Neural cell (in vitro differentiated cells): ENCODE data around the gene GALNT2. TPM values are rescaled to one million over a fixed set of nuclear protein-coding genes. Genes with fewer than 3 reads are reported as not detected.

Source experiments
- H2AFZ ChIP-seq: fragments of 200-600, 300-800 bp; sonication (generic), shearing (Covaris generic); 2 replicates; pipeline ENCODE4 v1.6.0; 2014; ENCODE audit warnings: low read depth, mild to moderate bottlenecking, antibody characterized with exemption, low read length, moderate library complexity
- H3F3A ChIP-seq: fragments of 200-600 bp; shearing (Covaris generic); 2 replicates; pipeline ENCODE4 v1.6.1; 2016; ENCODE audit warnings: mild to moderate bottlenecking, moderate library complexity, mixed read lengths, antibody characterized with exemption, low read length; ENCODE audit not compliant: insufficient read depth, poor library complexity, severe bottlenecking
- H3K27ac ChIP-seq: fragments of 200-600, 300-800 bp; sonication (generic), shearing (Covaris generic); 2 replicates; pipeline ENCODE4 v1.5.1; 2014; ENCODE audit warnings: mild to moderate bottlenecking, low read length, moderate library complexity
- H3K27me3 ChIP-seq: fragments of 300-800, 200-600 bp; sonication (generic), shearing (Covaris generic); 2 replicates; pipeline ENCODE4 v1.6.0; 2014; ENCODE audit warnings: mild to moderate bottlenecking, low read depth, low read length, moderate library complexity; ENCODE audit not compliant: insufficient read depth
- H3K36me3 ChIP-seq: fragments of 300-800, 200-600 bp; sonication (generic), shearing (Covaris generic); 2 replicates; pipeline ENCODE4 v1.5.1; 2014; ENCODE audit warnings: mild to moderate bottlenecking, antibody characterized with exemption, low read length, moderate library complexity; ENCODE audit not compliant: insufficient read depth
- H3K4me2 ChIP-seq: fragments of 300-800, 200-600 bp; sonication (generic), shearing (Covaris generic); 2 replicates; pipeline ENCODE4 v1.6.0; 2014; ENCODE audit warnings: mild to moderate bottlenecking, low read length
- H3K4me3 ChIP-seq: fragments of 300-800, 200-600 bp; sonication (generic), shearing (Covaris generic); 2 replicates; pipeline ENCODE4 v1.5.1; 2014; ENCODE audit warnings: mild to moderate bottlenecking, low read length, moderate library complexity
- H3K79me2 ChIP-seq: fragments of 200-600 bp; shearing (Covaris generic); replicated peaks from 2 replicates; pipeline ENCODE4 v1.6.0; 2014; ENCODE audit warnings: mild to moderate bottlenecking, low read length, moderate library complexity; ENCODE audit not compliant: insufficient read depth
- H3K9ac ChIP-seq: fragments of 300-800, 200-600 bp; sonication (generic), shearing (Covaris generic); 2 replicates; pipeline ENCODE4 v1.6.1; 2016; ENCODE audit warnings: mild to moderate bottlenecking, low read length, mixed read lengths
- H3K9me2 ChIP-seq: fragments of 200-600 bp; shearing (Covaris generic); 2 replicates; pipeline ENCODE4 v1.6.1; 2016; ENCODE audit warnings: mild to moderate bottlenecking, low read length, mixed read lengths; ENCODE audit not compliant: insufficient read depth
- H3K9me3 ChIP-seq: fragments of 200-600, 300-800 bp; sonication (generic), shearing (Covaris generic); 2 replicates; pipeline ENCODE4 v1.6.1; 2016; ENCODE audit warnings: mild to moderate bottlenecking, mixed run types, low read length, moderate library complexity, mixed read lengths
- H4K20me1 ChIP-seq: fragments of 200-600 bp; shearing (Covaris generic); 2 replicates; pipeline ENCODE4 v1.6.1; 2016; ENCODE audit warnings: mild to moderate bottlenecking, mixed run types; ENCODE audit not compliant: insufficient read depth
- CTCF ChIP-seq: fragments of 450-650 bp; IDR thresholded peaks from 2 replicates; pipeline ENCODE4 v1.5.1; 2014; ENCODE audit warnings: antibody characterized with exemption, mild to moderate bottlenecking, moderate library complexity; ENCODE audit not compliant: poor library complexity, severe bottlenecking
- EP300 ChIP-seq: fragments of 450-650 bp; conservative IDR thresholded peaks from 2 replicates; pipeline ENCODE4 v1.6.1; 2014; ENCODE audit warnings: antibody characterized with exemption, mild to moderate bottlenecking, moderate library complexity; ENCODE audit not compliant: poor library complexity, severe bottlenecking
- EZH2 ChIP-seq: fragments of 200-600, 300-800 bp; shearing (Covaris generic), sonication (generic); IDR thresholded peaks from 2 replicates; pipeline ENCODE4 v1.6.1; 2014; ENCODE audit warnings: antibody characterized with exemption, low read length, borderline replicate concordance, mild to moderate bottlenecking; ENCODE audit not compliant: insufficient read depth, poor library complexity, severe bottlenecking
- MXI1 ChIP-seq: fragments of 450-650 bp; conservative IDR thresholded peaks from 2 replicates; pipeline ENCODE4 v1.6.1; 2014; ENCODE audit warnings: antibody characterized with exemption, mild to moderate bottlenecking; ENCODE audit not compliant: poor library complexity, severe bottlenecking
- POLR2AphosphoS5 ChIP-seq: IDR thresholded peaks from 2 replicates; pipeline ENCODE4 v1.6.1; 2012
- RAD21 ChIP-seq: fragments of 450-650 bp; conservative IDR thresholded peaks from 2 replicates; pipeline ENCODE4 v1.6.1; 2014; ENCODE audit warnings: antibody characterized with exemption, mild to moderate bottlenecking, moderate library complexity
- REST ChIP-seq: IDR thresholded peaks from 2 replicates; pipeline ENCODE4 v1.6.1; 2012; ENCODE audit warnings: borderline replicate concordance
- SMC3 ChIP-seq: fragments of 450-650 bp; conservative IDR thresholded peaks from 2 replicates; pipeline ENCODE4 v1.6.1; 2014; ENCODE audit warnings: antibody characterized with exemption, mild to moderate bottlenecking, moderate library complexity; ENCODE audit not compliant: poor library complexity
- TAF1 ChIP-seq: IDR thresholded peaks from 2 replicates; pipeline ENCODE4 v1.6.1; 2012; ENCODE audit warnings: low read depth
- polyA plus RNA-seq: library from polyadenylated mRNA; depleted of rRNA; stranded (reverse); fragments of >200 nt; gene quantifications from 2 replicates; pipeline ENCODE4 v1.2.3, GENCODE V29; 2014

Gene GALNT2
- polyA plus RNA-seq, 1 donor from 2014 or later: 38.8 TPM

- no peaks in the 10 kb centered on the region for H3K9me2 ChIP-seq
These were observed 77.9 kb downstream of the GALNT2 start for GRCh38 chr1:230144758-230145504.

GRCh38 chr1:230145505-230145899 lies 78.5 kb downstream of the GALNT2 start:
- Histone ChIP-seq H3K9me2 (no peaks in the 10 kb centered on the region), H2AFZ (no peak overlapping the region), H3K9ac (no peak overlapping the region), H3K27ac (no peak overlapping the region), H3K4me2 (no peak overlapping the region), H3K79me2 (peaks cover 18% of the 10 kb centered on the region), H3K27me3 (no peaks in the 10 kb centered on the region), H3K4me3 (no peak overlapping the region), H3K9me3 (no peaks in the 10 kb centered on the region), H3K36me3 (no peaks in the 10 kb centered on the region), H3F3A (no peaks in the 10 kb centered on the region), H4K20me1 (no peaks in the 10 kb centered on the region)
- TF ChIP-seq SMC3: no peak
- TF ChIP-seq CTCF: no peak
- no peak for TF ChIP-seq EP300
- TF ChIP-seq RAD21: no peak
- TF ChIP-seq REST: no peak

More at GRCh38 chr1:230144758-230145504, 77.9 kb downstream of the GALNT2 start:
- H3F3A ChIP-seq: no peaks in the 10 kb centered on the region
- H2AFZ ChIP-seq: no peak overlapping the region
- H3K36me3 ChIP-seq: no peaks in the 10 kb centered on the region
- no peaks in the 10 kb centered on the region for H4K20me1 ChIP-seq
- H3K27me3 ChIP-seq: no peaks in the 10 kb centered on the region
- H3K4me2 ChIP-seq: no peak overlapping the region
- H3K79me2 ChIP-seq: peaks cover 18% of the 10 kb centered on the region
- TF ChIP-seq MXI1 (no peak), TAF1 (no peak), CTCF (no peak), EZH2 (no peak), RAD21 (no peak), POLR2AphosphoS5 (no peak), EP300 (no peak), REST (no peak), SMC3 (no peak)
- H3K9me3 ChIP-seq: no peaks in the 10 kb centered on the region
- H3K27ac ChIP-seq: no peak overlapping the region
- H3K4me3 ChIP-seq: no peak overlapping the region
- H3K9ac ChIP-seq: no peak overlapping the region
